GM18502 (cell line): ENCODE results near the gene PCSK6.

Source experiments
- ATAC-seq: cut with Tn5 transposase; IDR thresholded peaks from one replicate; pipeline ENCODE4 v1.9.1; 2021; ENCODE audit warnings: mild to moderate bottlenecking; ENCODE audit not compliant: unreplicated experiment, poor library complexity

The PCSK6 gene

GRCh38 chr15:101500865-101501551 lies 11.5 kb upstream of the PCSK6 start:
- ATAC-seq = no peak

- peak; percentile 65 for ATAC-seq
Observed at GRCh38 chr15:101499863-101500713, 10.6 kb upstream of the PCSK6 start.

- no peak for ATAC-seq
Observed at GRCh38 chr15:101498717-101499480, 9.4 kb upstream of the PCSK6 start.

- ATAC-seq = no peak
Observed at GRCh38 chr15:101498076-101498716, 8.7 kb upstream of the PCSK6 start.

GRCh38 chr15:101497484-101498034 lies 8.1 kb upstream of the PCSK6 start:
- no peak for ATAC-seq

GRCh38 chr15:101497017-101497416 lies 7.5 kb upstream of the PCSK6 start:
- no peak for ATAC-seq

- ATAC-seq = no peak
Observed at GRCh38 chr15:101496198-101496986, 6.9 kb upstream of the PCSK6 start.

- no peak for ATAC-seq
Observed at GRCh38 chr15:101495334-101496197, 6.1 kb upstream of the PCSK6 start.

GRCh38 chr15:101494251-101494796 lies 4.8 kb upstream of the PCSK6 start:
- ATAC-seq = no peak

GRCh38 chr15:101492766-101493692 lies 3.5 kb upstream of the PCSK6 start:
- ATAC-seq = no peak

- no peak for ATAC-seq
Observed at GRCh38 chr15:101491734-101492640, 2.5 kb upstream of the PCSK6 start.

- no peak for ATAC-seq
Observed at GRCh38 chr15:101490922-101491733, 1.6 kb upstream of the PCSK6 start.

- no peak for ATAC-seq
Observed at GRCh38 chr15:101490408-101490891, 943 bp upstream of the PCSK6 start.

- no peak for ATAC-seq
Observed at GRCh38 chr15:101489237-101489598, 289 bp downstream of the PCSK6 start.
